ENCODE results near the gene GABRP. TPM values are rescaled to one million over a fixed set of nuclear protein-coding genes. Genes with fewer than 3 reads are reported as not detected.

GABRP gene
- total and polyA plus RNA-seq, 2 donors from 2014 or later, result 3.4 to 33.1 TPM

GRCh38 chr5:170782438-170782837, 1.1 kb upstream of the GABRP start:
- TF ChIP-seq CTCF (IDR thresholded peaks at IDR 0.05; ENCODE audit: borderline replicate concordance, extremely low read depth, insufficient read depth), result no peak
- H3K9me3 ChIP-seq (ENCODE audit: control insufficient read depth in 2 of 3, insufficient read depth in 1 of 3, low read length in 3 of 3), result no peaks in the 10 kb centered on the region
- intact Hi-C loops (cut with DNase I), result no loop called here
- H3K36me3 ChIP-seq (ENCODE audit: control insufficient read depth in 2 of 3, insufficient read depth in 3 of 3, low read length in 3 of 3), result no peaks in the 10 kb centered on the region
- FAIRE-seq (no peak), DNase-seq (peak in 2 of 5 donors; percentile 49 to 62)
- H3K9ac ChIP-seq (ENCODE audit: low read length in 3 of 3), result no peak overlapping the region
- H3K4me1 ChIP-seq (ENCODE audit: control insufficient read depth in 2 of 3, insufficient read depth in 2 of 3, low read depth in 1 of 3, low read length in 3 of 3), result peaks cover 0 to 5% (median 0%) of the 10 kb centered on the region in 3 donors
- no peak overlapping the region for H3K4me3 ChIP-seq (ENCODE audit: low read length in 3 of 3)
- no peak overlapping the region for H3K27ac ChIP-seq (ENCODE audit: low read depth in 2 of 2, low read length in 2 of 2)
- H3K27me3 ChIP-seq (ENCODE audit: control insufficient read depth, insufficient read depth, low read length), result no peaks in the 10 kb centered on the region

GRCh38 chr5:170785416-170785815, 1.9 kb downstream of the GABRP start:
- Histone ChIP-seq H3K36me3 (ENCODE audit: control insufficient read depth in 2 of 3, insufficient read depth in 3 of 3, low read length in 3 of 3) (no peaks in the 10 kb centered on the region), H3K27me3 (ENCODE audit: control insufficient read depth, insufficient read depth, low read length) (no peaks in the 10 kb centered on the region), H3K9ac (ENCODE audit: low read length in 3 of 3) (no peak overlapping the region), H3K4me3 (ENCODE audit: low read length in 3 of 3) (no peak overlapping the region), H3K9me3 (ENCODE audit: control insufficient read depth in 2 of 3, insufficient read depth in 1 of 3, low read length in 3 of 3) (no peaks in the 10 kb centered on the region), H3K4me1 (ENCODE audit: control insufficient read depth in 2 of 3, insufficient read depth in 2 of 3, low read depth in 1 of 3, low read length in 3 of 3) (peaks cover 0 to 15% (median 0%) of the 10 kb centered on the region in 3 donors), H3K27ac (ENCODE audit: low read depth in 2 of 2, low read length in 2 of 2) (no peak overlapping the region)
- FAIRE-seq (no peak), DNase-seq (no peak)
- intact Hi-C loops (cut with DNase I), result no loop called here
- no peak for TF ChIP-seq CTCF (IDR thresholded peaks at IDR 0.05; ENCODE audit: borderline replicate concordance, extremely low read depth, insufficient read depth)

- Histone ChIP-seq H3K36me3 (ENCODE audit: control insufficient read depth in 2 of 3, insufficient read depth in 3 of 3, low read length in 3 of 3) (no peaks in the 10 kb centered on the region), H3K9me3 (ENCODE audit: control insufficient read depth in 2 of 3, insufficient read depth in 1 of 3, low read length in 3 of 3) (no peaks in the 10 kb centered on the region), H3K9ac (ENCODE audit: low read length in 3 of 3) (no peak overlapping the region), H3K4me1 (ENCODE audit: control insufficient read depth in 2 of 3, insufficient read depth in 2 of 3, low read depth in 1 of 3, low read length in 3 of 3) (peaks cover 0 to 15% (median 0%) of the 10 kb centered on the region in 3 donors), H3K27ac (ENCODE audit: low read depth in 2 of 2, low read length in 2 of 2) (no peak overlapping the region), H3K27me3 (ENCODE audit: control insufficient read depth, insufficient read depth, low read length) (no peaks in the 10 kb centered on the region), H3K4me3 (ENCODE audit: low read length in 3 of 3) (no peak overlapping the region)
- intact Hi-C loops (cut with DNase I), result no loop called here
- no peak for TF ChIP-seq CTCF (IDR thresholded peaks at IDR 0.05; ENCODE audit: borderline replicate concordance, extremely low read depth, insufficient read depth)
- FAIRE-seq (no peak), DNase-seq (no peak)
These were observed 3.7 kb downstream of the GABRP start for GRCh38 chr5:170787216-170787615.

All from kidney (tissue), 14 donors.